RWPE1 (cell line): ENCODE data around the gene METTL3.

Experiments used
- CTCF ChIA-PET: fragments of 350-600 bp; sonication (Branson Sonifier 250); formaldehyde crosslinking; extraction: SDS; loops from one replicate; lab custom pipeline; 2021; lab: Yijun Ruan, JAX
- POLR2A ChIA-PET: fragments of 400-600 bp; formaldehyde crosslinking; extraction: SDS; loops from one replicate; lab custom pipeline; 2020; ENCODE audit warnings: antibody characterized with exemption; ENCODE audit not compliant: low non-redundant PET; lab: Yijun Ruan, JAX
- DNase-seq: peaks from one replicate; pipeline ENCODE4 v3.0.0; 2012; ENCODE audit warnings: low spot score
- H3K27ac ChIP-seq: fragments of 450-650 bp; 2 replicates; pipeline ENCODE4 v1.5.1; 2017
- CTCF ChIP-seq: fragments of 450-650 bp; conservative IDR thresholded peaks from 2 replicates; pipeline ENCODE4 v1.5.1; 2017; ENCODE audit warnings: low read depth, mild to moderate bottlenecking

The METTL3 gene

GRCh38 chr14:21494902-21495762 lies 16.0 kb downstream of the METTL3 start:
- no peak for DNase-seq
- ChIA-PET CTCF (interaction anchor here (0.5 to 0.6 kb wide), 2 partner anchors 14 to 43 kb away, joined by 3 read pairs; no protein-coding TSS in a partner anchor), POLR2A (interaction anchor here (0.6 to 0.7 kb wide), 2 partner anchors 54 to 61 kb away, joined by 4 to 7 read pairs; no protein-coding TSS in a partner anchor)
- H3K27ac ChIP-seq = no peak overlapping the region; the same call in 1 of the 2 replicates
- no peak for TF ChIP-seq CTCF

DNA sequence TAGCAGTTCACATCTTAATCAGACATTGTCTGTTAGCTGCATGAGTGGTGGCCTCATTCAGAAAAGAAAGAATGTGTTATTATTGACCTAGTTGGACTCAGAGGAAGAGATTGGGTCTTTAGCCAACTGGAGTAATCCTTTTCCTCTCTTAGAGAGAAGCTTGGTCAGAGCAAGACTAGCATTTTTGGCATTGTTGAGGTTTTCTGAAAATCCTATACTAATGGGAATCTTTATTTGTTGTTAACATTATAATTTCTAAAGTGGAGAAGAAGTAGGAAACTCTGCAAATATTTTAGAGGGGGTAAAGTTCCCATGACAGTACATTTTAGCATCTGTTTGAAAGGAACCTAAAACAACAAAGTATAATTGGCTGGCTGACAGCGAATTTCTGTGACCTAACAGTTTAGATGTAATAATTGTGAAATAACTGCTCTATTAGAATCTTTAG lies 24.5 kb downstream of the METTL3 start:
- CTCF ChIA-PET = interaction anchor here (0.6 to 2.7 kb wide), 3 partner anchors 9 to 208 kb away, joined by 3 to 6 read pairs (median 3); partner anchors contain the start of gene TOX4

DNA sequence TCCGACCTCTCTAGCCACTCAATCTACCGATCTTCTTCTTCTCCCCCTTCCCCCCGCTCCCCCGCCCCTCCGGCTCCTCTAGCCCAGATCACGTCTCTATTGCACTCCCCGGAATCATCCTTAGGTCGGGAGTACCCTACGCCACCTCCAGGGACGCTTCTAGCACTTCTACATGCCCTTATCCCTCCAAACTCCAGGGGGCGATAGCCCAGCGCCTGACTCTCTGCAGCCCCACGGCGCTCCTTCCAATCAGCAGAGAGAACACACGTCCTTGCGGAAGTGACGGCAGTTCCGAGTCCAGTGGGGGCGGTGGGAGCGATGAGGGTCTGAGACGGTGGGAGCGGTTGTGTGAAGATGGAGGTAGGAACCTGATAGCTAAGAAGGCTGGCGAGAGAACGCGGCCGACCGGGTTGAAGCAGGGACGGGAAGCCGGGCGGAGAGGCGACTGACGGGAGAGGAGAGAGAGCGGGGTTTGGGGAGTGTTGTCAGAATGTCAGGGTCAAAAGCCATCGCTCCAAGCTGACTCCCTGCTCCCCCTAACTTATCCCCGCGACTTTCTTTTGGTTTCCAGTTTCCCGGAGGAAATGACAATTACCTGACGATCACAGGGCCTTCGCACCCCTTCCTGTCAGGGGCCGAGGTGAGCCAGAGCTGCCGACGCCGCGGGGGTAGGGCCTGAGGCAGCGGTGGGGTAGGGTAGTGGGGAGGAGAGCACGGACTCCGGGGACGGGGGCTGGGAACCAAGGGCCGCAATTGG lies 34.0 kb downstream of the METTL3 start, which contains the start of the genes RAB2B and TOX4:
Gene RAB2B (minus strand): TSS at position 35 of the 757 bp plus-strand sequence. CDS start 87 bp downstream, outside the sequence.
Gene TOX4 (plus strand): TSS at position 271 of the 757 bp plus-strand sequence. CDS start 84 bp downstream, at position 355.
- ChIA-PET CTCF (interaction anchor here (0.7 to 1.3 kb wide), 8 partner anchors 10 to 1301 kb away, joined by 3 to 4 read pairs (median 4); no protein-coding TSS in a partner anchor), POLR2A (interaction anchor here (0.5 to 0.6 kb wide), 2 partner anchors 61 to 79 kb away, joined by 3 to 4 read pairs; no protein-coding TSS in a partner anchor)
- peak; percentile 96 for DNase-seq
- H3K27ac ChIP-seq = peak within 1 kb of the TSS; percentile 86
- TF ChIP-seq CTCF = peak; percentile 95

More for the DNA sequence above, 24.5 kb downstream of the METTL3 start:
- POLR2A ChIA-PET = no interaction called here
- DNase-seq = no peak
- H3K27ac ChIP-seq = no peak overlapping the region
- TF ChIP-seq CTCF = no peak

DNA sequence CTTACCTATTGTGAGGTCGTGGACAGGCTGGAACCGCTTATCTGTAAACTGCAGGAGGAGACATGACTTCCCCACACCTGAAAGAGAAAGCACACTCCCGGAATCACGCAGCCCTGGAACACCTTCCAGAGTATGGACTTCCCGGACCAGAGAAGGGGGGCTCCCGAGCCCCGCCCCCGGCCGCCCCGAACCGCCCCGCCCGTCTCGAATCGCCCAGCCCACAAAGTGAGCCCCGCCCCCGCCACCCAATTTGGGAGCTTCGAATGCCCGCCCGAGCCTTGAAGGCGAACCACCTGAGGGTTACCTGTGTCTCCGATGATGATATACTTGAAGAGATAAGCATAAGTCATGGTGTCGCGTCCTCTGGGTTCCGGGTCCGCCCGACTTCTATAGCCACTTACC lies 34.6 kb downstream of the METTL3 start:
- CTCF ChIA-PET = interaction anchor here (0.6 to 1.3 kb wide), 4 partner anchors 12 to 883 kb away, joined by 3 to 4 read pairs (median 4); no protein-coding TSS in a partner anchor
- no peak for TF ChIP-seq CTCF
- H3K27ac ChIP-seq = peak overlapping the region; percentile 86
- POLR2A ChIA-PET = interaction anchor here (0.5 to 0.6 kb wide), 2 partner anchors 62 to 79 kb away, joined by 3 to 4 read pairs; no protein-coding TSS in a partner anchor
- peak; percentile 85 for DNase-seq

- peak overlapping the region; percentile 86 for H3K27ac ChIP-seq
- TF ChIP-seq CTCF = no peak
- DNase-seq = peak; percentile 35
- ChIA-PET CTCF (interaction anchor here (0.6 to 1.3 kb wide), 4 partner anchors 12 to 883 kb away, joined by 3 to 4 read pairs (median 4); no protein-coding TSS in a partner anchor), POLR2A (no interaction called here)
Observed at GRCh38 chr14:21475767-21476522, 35.2 kb downstream of the METTL3 start.
